Heart left ventricle (tissue), 13 donors: ENCODE data around the gene RACGAP1.

ENCODE experiments used
- CTCF ChIP-seq, 12 donors: fragments of 200-600 bp; sonication (generic) in 4 of 12; IDR thresholded peaks; one replicate each; pipeline versions ENCODE4 v1.5.0 to v1.8.0; 2018 to 2022; ENCODE audit warnings: antibody characterized with exemption in 12 of 12, mild to moderate bottlenecking in 5 of 12
- POLR2A ChIP-seq, 2 donors: fragments of 450-650 bp; IDR thresholded peaks; one replicate each; pipeline ENCODE4 v1.6.1; 2017; ENCODE audit warnings: antibody characterized with exemption in 2 of 2, mild to moderate bottlenecking in 2 of 2, moderate library complexity in 2 of 2
- donor health status: ischemic (EF 13 %, LVEDD 7.1; RV severe dilation, severe dysfunction).
- donor health status: DM: no; HTN: yes; CAD: no.
- donor health status: DM: no; HTN: no; CAD: no.
- donor health status: ischemic (EF 25% LVEDD 6.9; RV normal size, moderate dysfunction).
- donor health status: ischemic (EF 25% LVEDD 5.7; RV mildly dilated, moderate dysfunction).
- donor health status: ischemic (EF 35%, LVEDD 5.7; RV mildly dilated, moderate dysfunction).
- donor health status: nonischemic (EF 11% LVEDD 7.7; RV severe dilation, severe dysfunction).
- donor health status: DM: yes; HTN: yes; CAD: no.
- donor health status: PGD.
- donor health status: ischemic (EF 29% LVEDD 5.4; RV normal size, mild dysfunction).
- donor health status: nonischemic (EF 23%, LVEDD 6.1; RV moderate dilation, normal function).

GRCh38 chr12:49941556-49942511 lies 83.5 kb downstream of the RACGAP1 start:
- TF ChIP-seq POLR2A (IDR thresholded peaks at IDR 0.05) (no peak), CTCF (IDR thresholded peaks at IDR 0.05) (no peak)
